T-helper 22 cell (primary cell): ENCODE measurements around the gene SNAPC1.
A peak's percentile ranks its signal among the peaks of the same experiment; 100 is the strongest.
"Not testable (repeated sequence)": the region's sequence is repeated elsewhere in the genome, so short reads cannot be mapped to it uniquely, and the experiment has no call there.

Source experiments
- DNase-seq: peaks from one replicate; pipeline ENCODE4 v3.0.0-alpha.2; 2020; ENCODE audit warnings: low read depth

The SNAPC1 gene, protein sequence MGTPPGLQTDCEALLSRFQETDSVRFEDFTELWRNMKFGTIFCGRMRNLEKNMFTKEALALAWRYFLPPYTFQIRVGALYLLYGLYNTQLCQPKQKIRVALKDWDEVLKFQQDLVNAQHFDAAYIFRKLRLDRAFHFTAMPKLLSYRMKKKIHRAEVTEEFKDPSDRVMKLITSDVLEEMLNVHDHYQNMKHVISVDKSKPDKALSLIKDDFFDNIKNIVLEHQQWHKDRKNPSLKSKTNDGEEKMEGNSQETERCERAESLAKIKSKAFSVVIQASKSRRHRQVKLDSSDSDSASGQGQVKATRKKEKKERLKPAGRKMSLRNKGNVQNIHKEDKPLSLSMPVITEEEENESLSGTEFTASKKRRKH

DNA sequence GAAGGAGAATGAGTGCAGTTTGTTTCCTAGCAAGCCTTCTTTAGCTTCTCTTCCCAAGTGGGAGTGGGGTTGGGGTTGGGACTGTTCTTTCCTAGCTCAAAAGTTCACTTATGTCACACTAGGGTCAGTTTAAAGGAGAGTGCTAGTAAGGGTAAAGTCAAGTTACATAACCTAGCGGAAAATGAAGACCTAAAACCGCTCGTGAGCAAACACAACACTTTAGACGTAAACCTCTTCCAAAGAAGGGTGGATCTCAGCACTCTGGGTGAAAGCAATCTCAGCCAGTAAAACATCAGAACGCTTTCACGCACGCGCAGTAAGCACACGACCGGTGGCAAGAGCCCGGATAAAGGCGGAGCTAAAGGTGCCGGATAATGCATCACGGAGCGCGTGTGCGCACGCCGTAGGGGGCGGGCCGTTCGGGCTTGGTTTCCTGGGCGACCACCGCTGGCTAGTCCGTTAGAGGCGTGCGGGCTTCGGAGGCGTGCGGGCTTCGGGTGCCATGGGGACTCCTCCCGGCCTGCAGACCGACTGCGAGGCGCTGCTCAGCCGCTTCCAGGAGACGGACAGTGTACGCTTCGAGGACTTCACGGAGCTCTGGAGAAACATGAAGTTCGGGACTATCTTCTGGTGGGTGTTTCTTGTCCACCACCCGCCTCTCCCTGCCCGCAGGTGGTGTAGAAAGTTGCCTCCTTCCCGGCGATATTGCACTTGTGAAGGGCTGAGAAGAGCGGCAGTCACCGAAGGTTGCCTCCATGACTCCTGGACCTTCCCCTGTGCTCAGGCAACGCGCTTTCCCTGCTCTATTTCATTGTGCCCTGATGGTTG, at the start of gene SNAPC1:
SNAPC1 (plus strand) TSS at position 462 of the 828 bp plus-strand sequence; CDS start at position 503, 41 bp downstream.
- DNase-seq = peak; percentile 96

DNA sequence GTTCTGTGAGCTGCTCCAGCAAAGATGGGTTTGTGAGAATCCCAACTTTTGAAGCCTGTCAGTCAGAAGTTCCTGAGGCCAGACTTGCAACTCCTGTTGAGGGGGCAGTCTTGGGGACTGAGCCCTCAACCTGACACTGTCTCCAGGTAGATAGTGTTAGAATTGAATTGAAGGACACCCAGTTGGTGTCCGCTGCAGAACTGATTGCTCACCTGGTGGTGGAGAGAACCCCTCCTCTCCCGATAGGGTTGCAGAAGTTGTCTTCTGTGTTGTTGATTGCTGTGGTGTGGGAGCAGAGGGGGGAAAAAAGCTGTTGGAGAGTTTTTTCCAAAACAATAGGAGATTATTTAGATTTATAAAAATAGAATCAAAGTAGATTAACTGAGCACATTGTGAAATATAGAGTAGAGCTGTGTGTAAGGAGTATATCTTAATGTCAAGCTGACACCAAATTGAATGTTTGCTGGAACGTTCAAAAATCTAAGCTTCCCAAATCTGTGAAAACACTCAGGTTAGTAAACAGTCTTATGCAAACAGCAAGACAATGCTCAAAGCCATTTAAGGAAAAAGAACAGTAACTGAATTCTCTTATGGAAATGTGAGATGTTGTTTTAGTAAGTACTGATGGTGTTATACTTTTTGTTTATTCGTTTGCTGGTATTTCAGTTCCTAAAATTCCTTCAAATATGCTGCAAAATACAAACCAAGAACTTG, 48.3 kb upstream of the SNAPC1 start:
- DNase-seq = no peak

DNA sequence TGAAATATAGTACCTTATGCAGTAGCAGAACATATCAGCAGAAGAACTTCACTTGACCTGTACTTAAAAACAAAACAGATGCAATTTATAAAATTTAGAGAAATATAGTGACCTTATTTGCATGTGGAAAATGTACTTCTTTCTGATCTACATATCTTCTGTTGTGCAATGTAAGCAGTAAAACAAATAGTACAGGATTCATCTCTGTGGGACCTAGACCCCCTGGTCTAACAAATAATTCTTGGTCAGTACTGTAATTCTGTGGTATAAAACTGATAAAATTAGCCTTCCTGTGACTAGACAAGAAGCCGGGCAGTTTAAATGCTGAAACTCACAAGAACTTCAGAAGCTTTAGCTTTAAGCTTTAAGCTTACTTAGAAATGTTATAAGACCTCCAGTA, 45.3 kb upstream of the SNAPC1 start:
- DNase-seq = no peak

DNA sequence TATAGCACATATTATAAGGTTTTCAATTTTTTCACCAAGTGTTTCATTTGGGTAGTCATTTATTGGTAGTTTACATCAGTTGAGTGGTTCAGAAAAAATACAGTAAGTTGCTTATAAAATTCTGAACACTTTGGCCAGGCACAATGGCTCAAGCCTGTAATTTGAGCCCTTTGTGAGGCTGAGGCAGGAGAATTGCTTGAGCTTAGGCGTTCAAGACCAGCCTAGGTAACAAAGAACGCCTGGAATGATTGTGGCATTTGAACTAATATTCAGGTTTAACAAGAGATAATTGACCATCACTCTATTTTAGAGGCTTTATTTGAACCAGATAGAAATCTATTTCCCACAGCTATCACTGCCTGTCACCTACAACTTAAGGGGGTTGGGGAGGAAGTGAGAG, 44.2 kb upstream of the SNAPC1 start:
- no peak for DNase-seq

DNA sequence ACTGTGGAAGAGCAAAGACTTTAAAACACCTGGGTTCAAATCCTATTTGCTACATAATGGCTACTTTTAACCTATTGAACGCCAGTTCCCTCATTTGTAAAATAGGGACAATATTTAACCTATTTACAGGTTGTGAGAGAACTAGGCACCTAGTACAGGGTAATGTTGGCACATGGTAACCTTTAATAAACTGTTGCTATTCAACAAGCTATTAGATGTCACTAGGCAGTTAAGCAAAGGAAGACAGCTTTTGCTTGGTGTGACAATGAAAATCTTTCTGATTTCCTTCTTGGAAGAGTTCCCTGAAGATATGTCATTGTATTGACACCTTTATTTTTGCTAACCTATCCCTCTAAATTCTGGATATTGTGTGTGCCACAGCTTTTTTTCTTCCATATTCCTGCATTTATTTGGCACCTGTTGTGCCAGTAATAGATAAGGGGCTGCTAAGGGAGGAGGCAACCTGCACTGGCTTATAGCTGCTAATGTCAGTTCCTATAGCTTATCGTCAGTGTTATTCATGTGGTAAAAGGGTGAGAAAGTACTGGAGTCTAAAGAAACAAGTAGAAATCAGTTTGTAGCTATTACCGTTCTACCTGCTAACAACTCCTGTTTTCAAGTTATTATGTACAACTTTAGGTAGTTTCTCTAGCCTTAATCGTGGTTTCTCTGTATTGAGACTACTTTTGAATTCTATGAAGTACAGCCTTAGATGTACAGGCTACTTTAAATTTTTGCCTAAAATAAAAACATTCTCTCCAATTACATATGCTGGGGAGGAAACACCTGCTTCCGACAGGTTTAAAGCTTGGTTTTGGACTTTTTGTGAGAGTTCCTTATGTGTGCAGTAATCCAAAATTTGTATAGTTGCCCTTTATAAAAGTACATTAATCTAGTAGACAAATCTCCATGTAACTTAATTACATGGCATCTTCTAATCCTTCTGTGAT, 42.6 kb upstream of the SNAPC1 start:
- DNase-seq = no peak

DNA sequence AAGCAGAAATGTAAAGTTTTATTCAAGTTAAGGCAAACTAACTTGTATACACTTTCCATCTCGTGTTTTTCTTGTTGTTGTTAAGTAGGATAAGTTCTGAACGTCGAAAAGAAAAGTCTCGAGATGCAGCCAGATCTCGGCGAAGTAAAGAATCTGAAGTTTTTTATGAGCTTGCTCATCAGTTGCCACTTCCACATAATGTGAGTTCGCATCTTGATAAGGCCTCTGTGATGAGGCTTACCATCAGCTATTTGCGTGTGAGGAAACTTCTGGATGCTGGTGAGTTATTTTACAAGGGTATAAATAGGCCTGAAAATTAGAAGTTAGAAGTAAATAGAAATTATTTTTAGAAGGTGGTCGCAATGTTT, 41.9 kb upstream of the SNAPC1 start:
- DNase-seq = no peak

DNA sequence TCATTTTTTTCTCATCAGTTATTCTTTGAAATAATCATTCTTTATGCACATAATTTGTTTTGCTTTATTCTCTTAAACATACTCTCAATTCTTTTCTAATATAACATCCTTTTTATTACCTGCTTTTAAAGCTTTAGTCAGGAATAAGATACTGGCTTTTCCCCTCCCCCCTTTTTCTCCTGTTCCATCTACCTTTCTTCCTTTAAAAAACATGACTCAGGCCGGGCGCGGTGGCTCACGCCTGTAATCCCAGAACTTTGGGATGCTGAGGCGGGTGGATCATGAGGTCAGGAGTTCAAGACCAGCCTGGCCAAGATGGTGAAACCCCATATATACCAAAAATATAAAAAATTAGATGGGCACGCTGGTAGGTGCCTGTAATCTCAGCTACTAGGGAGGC, 41.5 kb upstream of the SNAPC1 start:
- DNase-seq = no peak

DNA sequence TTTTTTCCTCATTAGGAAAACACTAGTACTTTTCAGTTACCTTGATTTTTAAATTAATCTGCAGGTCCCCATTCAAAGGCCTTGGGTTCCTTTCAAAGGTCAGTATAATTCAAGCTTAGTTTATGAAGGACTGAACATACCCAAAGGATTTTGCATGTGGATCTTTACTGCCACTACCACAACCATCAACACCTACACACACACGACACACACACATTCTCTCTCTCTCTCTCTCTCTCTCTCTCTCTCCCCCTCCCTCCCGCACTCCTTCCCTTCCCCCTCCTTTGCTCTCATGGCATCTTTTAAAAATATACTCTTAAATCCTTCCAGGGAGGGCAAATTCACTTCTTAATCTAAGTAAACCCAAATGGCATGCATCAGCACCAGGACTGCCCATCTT, 38.1 kb upstream of the SNAPC1 start:
- DNase-seq = no peak

DNA sequence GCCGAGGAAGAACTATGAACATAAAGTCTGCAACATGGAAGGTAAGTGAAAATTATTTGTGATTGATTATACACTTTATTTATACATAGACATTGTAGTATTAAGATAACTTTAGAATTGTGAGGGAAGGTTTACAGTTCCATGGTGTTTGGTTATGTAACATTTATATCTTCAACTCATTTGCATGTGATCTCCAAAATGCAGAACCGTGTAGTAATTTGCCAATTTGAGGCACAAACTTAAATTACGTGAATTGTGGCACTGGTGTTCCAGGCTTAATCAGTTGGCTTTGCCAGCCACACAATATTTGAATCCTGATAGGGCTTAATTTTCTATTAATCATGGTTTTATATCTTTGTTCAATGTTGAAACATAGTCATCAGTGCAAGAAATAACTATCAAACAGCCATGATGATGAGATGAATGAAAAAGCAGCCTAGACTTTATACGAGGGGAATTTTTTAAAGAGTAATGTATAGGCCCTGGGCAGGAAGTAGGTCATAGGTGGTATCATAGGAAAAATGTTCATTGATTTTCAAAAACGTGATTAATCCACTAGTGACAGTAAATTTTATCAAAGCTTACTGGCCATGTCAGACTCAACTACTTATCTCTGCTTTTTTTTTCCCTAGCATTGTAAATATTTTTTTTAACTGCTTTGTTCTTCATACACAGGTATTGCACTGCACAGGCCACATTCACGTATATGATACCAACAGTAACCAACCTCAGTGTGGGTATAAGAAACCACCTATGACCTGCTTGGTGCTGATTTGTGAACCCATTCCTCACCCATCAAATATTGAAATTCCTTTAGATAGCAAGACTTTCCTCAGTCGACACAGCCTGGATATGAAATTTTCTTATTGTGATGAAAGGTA, 35.2 kb upstream of the SNAPC1 start:
- no peak for DNase-seq

DNA sequence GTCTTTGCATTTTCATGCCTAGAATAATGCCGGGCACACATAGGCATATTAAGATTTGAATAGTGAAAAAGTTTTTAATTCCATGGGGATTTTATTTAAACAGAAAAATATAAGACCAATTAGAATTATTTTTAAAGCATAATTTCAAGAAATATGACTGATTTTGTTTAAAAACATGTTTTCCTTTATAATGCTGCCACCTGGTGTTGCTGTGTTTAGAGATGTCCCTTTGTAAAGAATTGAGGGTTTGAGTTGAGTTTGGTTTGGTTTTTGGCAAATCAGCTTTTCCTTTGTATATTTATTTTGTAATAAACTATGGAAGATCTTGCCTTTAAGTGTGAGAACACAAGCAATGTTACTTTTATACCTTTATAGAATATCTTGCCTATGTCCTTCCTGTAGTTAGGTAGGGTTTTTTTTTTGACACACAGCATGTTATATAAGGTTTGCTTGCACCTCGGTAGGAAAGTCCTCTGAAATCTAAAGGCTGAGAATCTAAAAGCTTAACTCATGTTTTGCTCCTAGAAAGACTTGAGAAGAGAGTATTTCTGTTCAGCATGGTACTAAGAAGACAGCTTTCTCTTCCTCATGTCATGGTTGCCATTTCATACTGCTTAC, 31.4 kb upstream of the SNAPC1 start:
- DNase-seq = no peak

DNA sequence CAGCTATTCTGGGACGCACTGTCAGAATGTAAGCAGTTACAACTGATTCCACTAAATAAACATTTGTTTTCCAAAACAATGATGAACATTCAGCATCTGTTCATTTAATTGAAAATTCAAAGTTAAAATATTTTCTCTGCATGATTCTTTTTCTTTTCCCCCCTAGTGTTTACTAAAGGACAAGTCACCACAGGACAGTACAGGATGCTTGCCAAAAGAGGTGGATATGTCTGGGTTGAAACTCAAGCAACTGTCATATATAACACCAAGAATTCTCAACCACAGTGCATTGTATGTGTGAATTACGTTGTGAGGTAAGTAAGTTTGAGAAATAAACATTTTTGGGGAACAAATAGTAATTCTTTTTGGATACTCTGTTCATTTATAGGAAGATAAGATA, 28.2 kb upstream of the SNAPC1 start:
- DNase-seq = no peak

DNA sequence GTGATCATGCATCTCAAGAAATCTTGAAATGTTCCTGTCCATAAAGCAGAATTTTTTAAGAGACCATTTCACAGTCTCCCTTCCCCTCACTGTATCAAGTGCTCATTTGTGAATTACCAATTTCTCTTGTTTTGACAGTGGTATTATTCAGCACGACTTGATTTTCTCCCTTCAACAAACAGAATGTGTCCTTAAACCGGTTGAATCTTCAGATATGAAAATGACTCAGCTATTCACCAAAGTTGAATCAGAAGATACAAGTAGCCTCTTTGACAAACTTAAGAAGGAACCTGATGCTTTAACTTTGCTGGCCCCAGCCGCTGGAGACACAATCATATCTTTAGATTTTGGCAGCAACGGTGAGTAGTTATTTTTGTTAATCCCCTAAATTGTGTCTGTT, 25.5 kb upstream of the SNAPC1 start:
- DNase-seq = no peak

DNA sequence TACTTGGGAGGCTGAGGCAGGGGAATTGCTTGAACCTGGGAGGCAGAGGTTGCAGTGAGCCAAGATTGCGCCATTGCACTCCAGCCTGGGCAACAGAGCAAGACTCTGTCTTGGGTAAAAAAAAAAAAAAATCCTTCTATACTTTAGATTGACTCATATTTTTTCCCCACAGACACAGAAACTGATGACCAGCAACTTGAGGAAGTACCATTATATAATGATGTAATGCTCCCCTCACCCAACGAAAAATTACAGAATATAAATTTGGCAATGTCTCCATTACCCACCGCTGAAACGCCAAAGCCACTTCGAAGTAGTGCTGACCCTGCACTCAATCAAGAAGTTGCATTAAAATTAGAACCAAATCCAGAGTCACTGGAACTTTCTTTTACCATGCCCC, 24.3 kb upstream of the SNAPC1 start:
- DNase-seq = no peak

DNA sequence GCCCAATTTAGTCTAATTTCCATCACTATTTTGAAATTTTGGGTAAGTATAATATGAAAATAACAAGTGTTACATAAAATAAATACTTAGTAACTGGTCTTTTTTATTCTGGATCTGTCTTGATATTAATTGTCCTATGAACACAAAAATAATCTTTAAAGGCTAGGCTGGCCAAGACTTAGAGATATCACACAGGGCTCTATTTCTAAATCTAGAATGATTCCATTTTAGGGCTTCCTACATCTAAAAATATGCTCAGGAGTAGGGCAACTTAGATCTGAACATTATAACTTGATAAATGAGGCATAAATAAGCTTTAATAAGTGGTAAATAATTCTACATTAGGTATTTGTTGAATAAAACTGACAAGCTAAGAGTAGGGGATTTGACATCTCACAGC, 23.1 kb upstream of the SNAPC1 start:
- DNase-seq = no peak

DNA sequence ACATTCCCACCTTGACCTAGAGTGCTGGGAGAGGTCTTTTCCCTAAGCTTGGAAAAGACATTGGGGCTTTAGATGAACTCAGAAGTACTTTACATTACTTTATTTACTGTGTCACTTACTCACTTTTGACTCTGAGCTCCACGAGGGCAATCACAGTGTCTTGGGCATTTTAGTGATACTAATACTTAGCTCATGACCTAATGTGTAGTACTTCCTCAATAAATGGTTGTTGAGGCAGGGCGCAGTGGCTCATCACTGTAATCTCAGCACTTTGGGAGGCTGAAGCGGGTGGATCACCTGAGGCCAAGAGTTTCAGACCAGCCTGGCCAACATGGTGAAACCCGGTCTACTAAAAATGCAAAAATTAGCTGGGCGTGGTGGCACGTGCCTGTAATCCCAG, 19.8 kb upstream of the SNAPC1 start:
- no peak for DNase-seq

DNA sequence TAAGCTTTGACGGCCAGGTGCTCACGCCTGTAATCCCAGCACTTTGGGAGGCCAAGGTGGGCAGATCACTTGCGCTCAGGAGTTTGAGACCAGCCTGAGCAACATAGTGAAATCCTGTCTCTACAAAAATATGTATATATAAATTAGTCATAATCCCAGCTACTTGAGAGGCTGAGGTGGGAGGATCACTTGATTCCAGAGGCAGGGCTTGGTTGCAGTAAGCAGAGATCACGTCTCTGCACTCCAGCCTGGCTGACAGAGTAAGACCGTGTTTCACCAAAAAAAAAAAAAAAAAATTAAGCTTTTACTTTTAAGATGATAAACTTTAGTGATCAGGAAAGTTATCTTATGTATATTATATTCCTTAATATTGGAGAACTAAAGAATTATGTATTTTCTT, 18.0 kb upstream of the SNAPC1 start:
- no peak for DNase-seq

DNA sequence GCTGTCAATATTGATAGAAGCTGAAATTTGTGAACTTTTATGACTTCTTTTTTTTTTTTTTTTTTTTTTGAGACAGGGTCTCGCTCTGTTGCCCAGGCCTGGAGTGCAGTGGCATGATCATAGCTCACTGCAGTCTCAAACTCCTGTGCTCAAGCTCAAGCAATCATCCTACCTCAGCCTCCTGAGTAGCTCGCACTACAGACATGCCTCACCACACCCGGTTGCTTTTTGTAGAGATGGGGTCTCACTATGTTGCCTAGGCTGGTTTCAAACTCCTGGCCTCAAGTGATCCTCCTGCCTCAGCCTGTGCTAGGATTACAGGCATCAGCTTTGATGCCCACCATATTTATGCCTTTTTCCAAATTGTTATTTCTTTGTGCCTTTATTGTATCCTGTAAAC, 15.9 kb upstream of the SNAPC1 start:
- not testable (repeated sequence) for DNase-seq

DNA sequence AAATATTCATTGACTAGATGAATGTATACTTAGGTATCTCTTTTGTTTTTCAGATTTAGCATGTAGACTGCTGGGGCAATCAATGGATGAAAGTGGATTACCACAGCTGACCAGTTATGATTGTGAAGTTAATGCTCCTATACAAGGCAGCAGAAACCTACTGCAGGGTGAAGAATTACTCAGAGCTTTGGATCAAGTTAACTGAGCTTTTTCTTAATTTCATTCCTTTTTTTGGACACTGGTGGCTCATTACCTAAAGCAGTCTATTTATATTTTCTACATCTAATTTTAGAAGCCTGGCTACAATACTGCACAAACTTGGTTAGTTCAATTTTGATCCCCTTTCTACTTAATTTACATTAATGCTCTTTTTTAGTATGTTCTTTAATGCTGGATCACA, 15.3 kb upstream of the SNAPC1 start:
- no peak for DNase-seq

DNA sequence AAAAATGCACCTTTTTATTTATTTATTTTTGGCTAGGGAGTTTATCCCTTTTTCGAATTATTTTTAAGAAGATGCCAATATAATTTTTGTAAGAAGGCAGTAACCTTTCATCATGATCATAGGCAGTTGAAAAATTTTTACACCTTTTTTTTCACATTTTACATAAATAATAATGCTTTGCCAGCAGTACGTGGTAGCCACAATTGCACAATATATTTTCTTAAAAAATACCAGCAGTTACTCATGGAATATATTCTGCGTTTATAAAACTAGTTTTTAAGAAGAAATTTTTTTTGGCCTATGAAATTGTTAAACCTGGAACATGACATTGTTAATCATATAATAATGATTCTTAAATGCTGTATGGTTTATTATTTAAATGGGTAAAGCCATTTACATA, 14.9 kb upstream of the SNAPC1 start:
- DNase-seq = no peak

DNA sequence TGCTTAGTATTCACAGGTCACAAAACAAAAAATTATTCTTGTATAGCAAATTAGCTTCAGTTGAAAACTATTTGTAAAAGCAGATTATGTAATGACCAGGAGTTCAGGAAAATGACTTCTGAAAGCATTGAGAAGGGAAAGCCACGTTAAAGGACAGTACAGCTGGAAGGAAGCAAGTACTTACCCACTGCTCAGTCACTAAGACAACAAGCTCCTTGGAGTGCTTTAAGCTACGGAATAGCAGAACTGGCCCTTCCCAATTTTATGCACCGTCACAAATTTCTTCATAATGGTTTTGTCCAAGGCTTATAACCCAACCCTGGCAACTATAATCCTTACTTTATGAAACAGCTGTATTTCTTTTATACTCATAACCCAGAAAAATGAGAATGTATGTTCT, 13.0 kb upstream of the SNAPC1 start:
- no peak for DNase-seq
